Measurements from ENCODE around the gene SCN2A.

The SCN2A gene

DNA sequence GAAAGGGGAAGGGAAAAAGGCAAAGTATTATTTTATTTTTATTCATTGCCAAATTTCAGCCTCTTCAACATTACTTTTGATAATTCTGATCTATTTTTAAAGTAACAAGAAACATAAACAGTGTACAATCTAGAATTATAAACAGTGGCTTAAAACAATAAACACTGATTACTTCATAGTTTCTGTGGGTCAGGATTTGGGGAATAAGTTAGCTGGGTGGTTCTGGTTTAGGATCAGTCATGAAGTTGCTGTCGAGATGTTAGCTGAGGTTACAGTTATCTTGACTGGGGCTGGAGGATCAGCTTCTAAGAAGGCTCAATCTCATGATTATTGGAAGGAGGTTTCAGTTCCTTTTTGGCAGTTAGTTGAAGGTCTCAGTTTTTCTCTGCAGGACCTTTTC lies 109.2 kb downstream of the SCN2A start:
- TF ChIP-seq ZNF155 (tag by site-specific recombination; IDR thresholded peaks at IDR 0.05) (no peak), ZNF747 (tag by site-specific recombination; IDR thresholded peaks at IDR 0.05) (no peak), ZNF558 (tag by site-specific recombination; IDR thresholded peaks at IDR 0.05) (no peak), MEIS1 (CRISPR knock-in tag; IDR thresholded peaks at IDR 0.05; ENCODE audit: borderline replicate concordance) (no peak), ZNF184 (tag by site-specific recombination; IDR thresholded peaks at IDR 0.05) (no peak), ZNF600 (tag by site-specific recombination; IDR thresholded peaks at IDR 0.05) (no peak), ZBTB21 (tag by site-specific recombination; IDR thresholded peaks at IDR 0.05) (no peak), ZNF792 (tag by site-specific recombination; IDR thresholded peaks at IDR 0.05) (no peak), ZNF211 (tag by site-specific recombination; IDR thresholded peaks at IDR 0.05; ENCODE audit: low read depth) (no peak), ZBTB1 (tag by site-specific recombination; IDR thresholded peaks at IDR 0.05) (no peak), KLF1 (tag by site-specific recombination; IDR thresholded peaks at IDR 0.05) (no peak), ZNF843 (tag by site-specific recombination; IDR thresholded peaks at IDR 0.05) (no peak), ZNF146 (tag by site-specific recombination; IDR thresholded peaks at IDR 0.05) (no peak), ZNF701 (tag by site-specific recombination; IDR thresholded peaks at IDR 0.05) (no peak)
- TF ChIP-seq, protein P1, sequence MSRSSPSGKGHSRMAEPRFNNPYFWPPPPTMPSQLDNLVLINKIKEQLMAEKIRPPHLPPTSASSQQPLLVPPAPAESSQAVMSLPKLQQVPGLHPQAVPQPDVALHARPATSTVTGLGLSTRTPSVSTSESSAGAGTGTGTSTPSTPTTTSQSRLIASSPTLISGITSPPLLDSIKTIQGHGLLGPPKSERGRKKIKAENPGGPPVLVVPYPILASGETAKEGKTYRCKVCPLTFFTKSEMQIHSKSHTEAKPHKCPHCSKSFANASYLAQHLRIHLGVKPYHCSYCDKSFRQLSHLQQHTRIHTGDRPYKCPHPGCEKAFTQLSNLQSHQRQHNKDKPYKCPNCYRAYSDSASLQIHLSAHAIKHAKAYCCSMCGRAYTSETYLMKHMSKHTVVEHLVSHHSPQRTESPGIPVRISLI (tag by site-specific recombination; IDR thresholded peaks at IDR 0.05), result no peak
- TF ChIP-seq, protein P2, sequence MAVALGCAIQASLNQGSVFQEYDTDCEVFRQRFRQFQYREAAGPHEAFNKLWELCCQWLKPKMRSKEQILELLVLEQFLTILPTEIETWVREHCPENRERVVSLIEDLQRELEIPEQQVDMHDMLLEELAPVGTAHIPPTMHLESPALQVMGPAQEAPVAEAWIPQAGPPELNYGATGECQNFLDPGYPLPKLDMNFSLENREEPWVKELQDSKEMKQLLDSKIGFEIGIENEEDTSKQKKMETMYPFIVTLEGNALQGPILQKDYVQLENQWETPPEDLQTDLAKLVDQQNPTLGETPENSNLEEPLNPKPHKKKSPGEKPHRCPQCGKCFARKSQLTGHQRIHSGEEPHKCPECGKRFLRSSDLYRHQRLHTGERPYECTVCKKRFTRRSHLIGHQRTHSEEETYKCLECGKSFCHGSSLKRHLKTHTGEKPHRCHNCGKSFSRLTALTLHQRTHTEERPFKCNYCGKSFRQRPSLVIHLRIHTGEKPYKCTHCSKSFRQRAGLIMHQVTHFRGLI (tag by site-specific recombination; IDR thresholded peaks at IDR 0.05), result no peak
- TF ChIP-seq, protein P3, sequence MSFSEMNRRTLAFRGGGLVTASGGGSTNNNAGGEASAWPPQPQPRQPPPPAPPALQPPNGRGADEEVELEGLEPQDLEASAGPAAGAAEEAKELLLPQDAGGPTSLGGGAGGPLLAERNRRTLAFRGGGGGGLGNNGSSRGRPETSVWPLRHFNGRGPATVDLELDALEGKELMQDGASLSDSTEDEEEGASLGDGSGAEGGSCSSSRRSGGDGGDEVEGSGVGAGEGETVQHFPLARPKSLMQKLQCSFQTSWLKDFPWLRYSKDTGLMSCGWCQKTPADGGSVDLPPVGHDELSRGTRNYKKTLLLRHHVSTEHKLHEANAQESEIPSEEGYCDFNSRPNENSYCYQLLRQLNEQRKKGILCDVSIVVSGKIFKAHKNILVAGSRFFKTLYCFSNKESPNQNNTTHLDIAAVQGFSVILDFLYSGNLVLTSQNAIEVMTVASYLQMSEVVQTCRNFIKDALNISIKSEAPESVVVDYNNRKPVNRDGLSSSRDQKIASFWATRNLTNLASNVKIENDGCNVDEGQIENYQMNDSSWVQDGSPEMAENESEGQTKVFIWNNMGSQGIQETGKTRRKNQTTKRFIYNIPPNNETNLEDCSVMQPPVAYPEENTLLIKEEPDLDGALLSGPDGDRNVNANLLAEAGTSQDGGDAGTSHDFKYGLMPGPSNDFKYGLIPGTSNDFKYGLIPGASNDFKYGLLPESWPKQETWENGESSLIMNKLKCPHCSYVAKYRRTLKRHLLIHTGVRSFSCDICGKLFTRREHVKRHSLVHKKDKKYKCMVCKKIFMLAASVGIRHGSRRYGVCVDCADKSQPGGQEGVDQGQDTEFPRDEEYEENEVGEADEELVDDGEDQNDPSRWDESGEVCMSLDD (tag by site-specific recombination; IDR thresholded peaks at IDR 0.05), result no peak
- TF ChIP-seq, protein P4, sequence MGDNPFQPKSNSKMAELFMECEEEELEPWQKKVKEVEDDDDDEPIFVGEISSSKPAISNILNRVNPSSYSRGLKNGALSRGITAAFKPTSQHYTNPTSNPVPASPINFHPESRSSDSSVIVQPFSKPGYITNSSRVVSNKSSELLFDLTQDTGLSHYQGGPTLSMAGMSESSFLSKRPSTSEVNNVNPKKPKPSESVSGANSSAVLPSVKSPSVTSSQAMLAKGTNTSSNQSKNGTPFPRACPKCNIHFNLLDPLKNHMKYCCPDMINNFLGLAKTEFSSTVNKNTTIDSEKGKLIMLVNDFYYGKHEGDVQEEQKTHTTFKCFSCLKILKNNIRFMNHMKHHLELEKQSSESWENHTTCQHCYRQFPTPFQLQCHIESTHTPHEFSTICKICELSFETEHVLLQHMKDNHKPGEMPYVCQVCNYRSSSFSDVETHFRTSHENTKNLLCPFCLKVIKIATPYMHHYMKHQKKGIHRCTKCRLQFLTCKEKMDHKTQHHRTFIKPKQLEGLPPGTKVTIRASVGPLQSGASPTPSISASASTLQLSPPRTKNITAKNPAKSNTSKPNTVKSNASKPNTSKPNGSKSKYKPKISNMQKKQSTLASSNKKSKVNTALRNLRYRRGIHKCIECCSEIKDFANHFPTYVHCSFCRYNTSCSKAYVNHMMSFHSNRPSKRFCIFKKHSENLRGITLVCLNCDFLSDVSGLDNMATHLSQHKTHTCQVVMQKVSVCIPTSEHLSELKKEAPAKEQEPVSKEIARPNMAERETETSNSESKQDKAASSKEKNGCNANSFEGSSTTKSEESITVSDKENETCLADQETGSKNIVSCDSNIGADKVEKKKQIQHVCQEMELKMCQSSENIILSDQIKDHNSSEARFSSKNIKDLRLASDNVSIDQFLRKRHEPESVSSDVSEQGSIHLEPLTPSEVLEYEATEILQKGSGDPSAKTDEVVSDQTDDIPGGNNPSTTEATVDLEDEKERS (tag by site-specific recombination; IDR thresholded peaks at IDR 0.05), result no peak
- TF ChIP-seq, protein P5, sequence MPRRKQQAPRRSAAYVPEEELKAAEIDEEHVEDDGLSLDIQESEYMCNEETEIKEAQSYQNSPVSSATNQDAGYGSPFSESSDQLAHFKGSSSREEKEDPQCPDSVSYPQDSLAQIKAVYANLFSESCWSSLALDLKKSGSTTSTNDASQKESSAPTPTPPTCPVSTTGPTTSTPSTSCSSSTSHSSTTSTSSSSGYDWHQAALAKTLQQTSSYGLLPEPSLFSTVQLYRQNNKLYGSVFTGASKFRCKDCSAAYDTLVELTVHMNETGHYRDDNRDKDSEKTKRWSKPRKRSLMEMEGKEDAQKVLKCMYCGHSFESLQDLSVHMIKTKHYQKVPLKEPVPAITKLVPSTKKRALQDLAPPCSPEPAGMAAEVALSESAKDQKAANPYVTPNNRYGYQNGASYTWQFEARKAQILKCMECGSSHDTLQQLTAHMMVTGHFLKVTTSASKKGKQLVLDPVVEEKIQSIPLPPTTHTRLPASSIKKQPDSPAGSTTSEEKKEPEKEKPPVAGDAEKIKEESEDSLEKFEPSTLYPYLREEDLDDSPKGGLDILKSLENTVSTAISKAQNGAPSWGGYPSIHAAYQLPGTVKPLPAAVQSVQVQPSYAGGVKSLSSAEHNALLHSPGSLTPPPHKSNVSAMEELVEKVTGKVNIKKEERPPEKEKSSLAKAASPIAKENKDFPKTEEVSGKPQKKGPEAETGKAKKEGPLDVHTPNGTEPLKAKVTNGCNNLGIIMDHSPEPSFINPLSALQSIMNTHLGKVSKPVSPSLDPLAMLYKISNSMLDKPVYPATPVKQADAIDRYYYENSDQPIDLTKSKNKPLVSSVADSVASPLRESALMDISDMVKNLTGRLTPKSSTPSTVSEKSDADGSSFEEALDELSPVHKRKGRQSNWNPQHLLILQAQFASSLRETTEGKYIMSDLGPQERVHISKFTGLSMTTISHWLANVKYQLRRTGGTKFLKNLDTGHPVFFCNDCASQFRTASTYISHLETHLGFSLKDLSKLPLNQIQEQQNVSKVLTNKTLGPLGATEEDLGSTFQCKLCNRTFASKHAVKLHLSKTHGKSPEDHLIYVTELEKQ (tag by site-specific recombination; IDR thresholded peaks at IDR 0.05; ENCODE audit: borderline replicate concordance), result no peak
- TF ChIP-seq, protein P6, sequence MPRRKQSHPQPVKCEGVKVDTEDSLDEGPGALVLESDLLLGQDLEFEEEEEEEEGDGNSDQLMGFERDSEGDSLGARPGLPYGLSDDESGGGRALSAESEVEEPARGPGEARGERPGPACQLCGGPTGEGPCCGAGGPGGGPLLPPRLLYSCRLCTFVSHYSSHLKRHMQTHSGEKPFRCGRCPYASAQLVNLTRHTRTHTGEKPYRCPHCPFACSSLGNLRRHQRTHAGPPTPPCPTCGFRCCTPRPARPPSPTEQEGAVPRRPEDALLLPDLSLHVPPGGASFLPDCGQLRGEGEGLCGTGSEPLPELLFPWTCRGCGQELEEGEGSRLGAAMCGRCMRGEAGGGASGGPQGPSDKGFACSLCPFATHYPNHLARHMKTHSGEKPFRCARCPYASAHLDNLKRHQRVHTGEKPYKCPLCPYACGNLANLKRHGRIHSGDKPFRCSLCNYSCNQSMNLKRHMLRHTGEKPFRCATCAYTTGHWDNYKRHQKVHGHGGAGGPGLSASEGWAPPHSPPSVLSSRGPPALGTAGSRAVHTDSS (tag by site-specific recombination; IDR thresholded peaks at IDR 0.05), result no peak
- ChIA-PET CTCF (interaction anchor here (0.6 kb wide), 1 partner anchor 505 kb away, joined by 3 read pairs; no protein-coding TSS in a partner anchor), POLR2A (no interaction called here)
- H3K4me3 ChIP-seq (ENCODE audit: low read depth, low read length), result no peak overlapping the region
- H3K36me3 ChIP-seq (ENCODE audit: control insufficient read depth in 2 of 2, insufficient read depth in 1 of 2, low read length in 2 of 2), result no peaks in the 10 kb centered on the region
- no peaks in the 10 kb centered on the region for H3K9me3 ChIP-seq (ENCODE audit: control insufficient read depth, insufficient read depth, low read depth, low read length)
- H3K27ac ChIP-seq (ENCODE audit: extremely low read depth, low read depth, low read length), result no peak overlapping the region
- no peaks in the 10 kb centered on the region for H3K4me1 ChIP-seq (ENCODE audit: control insufficient read depth, insufficient read depth, low read length)
